Peyer's patch (tissue), 4 donors: ENCODE results near the gene BAHCC1.

ENCODE experiments used
- CTCF ChIP-seq, 6 experiments: fragments of 450-650 bp in 4 of 6; fragments of 200-600 bp in 2 of 6; sonication (generic) in 1 of 6; IDR thresholded peaks; one replicate each; pipeline ENCODE4 v1.5.1; 2017 to 2019; ENCODE audit warnings: antibody characterized with exemption in 6 of 6, mild to moderate bottlenecking in 3 of 6, moderate library complexity in 1 of 6
- POLR2A ChIP-seq, 2 donors: fragments of 450-650 bp; IDR thresholded peaks; one replicate each; pipeline ENCODE4 v1.5.1; 2017; ENCODE audit warnings: antibody characterized with exemption in 2 of 2, mild to moderate bottlenecking in 2 of 2, moderate library complexity in 2 of 2

GRCh38 chr17:81390029-81390872, 5.0 kb upstream of the BAHCC1 start:
- TF ChIP-seq POLR2A (IDR thresholded peaks at IDR 0.05) (no peak), CTCF (IDR thresholded peaks at IDR 0.05) (no peak)
